HT1080 (cell line): ENCODE results near the gene BAIAP2. TPM values are rescaled to one million over a fixed set of nuclear protein-coding genes. Genes with fewer than 3 reads are reported as not detected.

ENCODE experiments used
- DNase-seq: peaks from one replicate; pipeline ENCODE4 v3.0.0-alpha.2; 2015; ENCODE audit warnings: low read depth
- total RNA-seq: library from RNA; depleted of rRNA; stranded (reverse); fragments of >200 nt; shearing (Covaris generic); gene quantifications from 2 replicates; pipeline ENCODE4 v1.2.3, GENCODE V29; 2014

Gene BAIAP2
- total RNA-seq, 1 experiment from 2014 or later = 48.8 TPM

- no peak for DNase-seq
These were observed 87.1 kb downstream of the BAIAP2 start for GRCh38 chr17:81121841-81122733.

DNA sequence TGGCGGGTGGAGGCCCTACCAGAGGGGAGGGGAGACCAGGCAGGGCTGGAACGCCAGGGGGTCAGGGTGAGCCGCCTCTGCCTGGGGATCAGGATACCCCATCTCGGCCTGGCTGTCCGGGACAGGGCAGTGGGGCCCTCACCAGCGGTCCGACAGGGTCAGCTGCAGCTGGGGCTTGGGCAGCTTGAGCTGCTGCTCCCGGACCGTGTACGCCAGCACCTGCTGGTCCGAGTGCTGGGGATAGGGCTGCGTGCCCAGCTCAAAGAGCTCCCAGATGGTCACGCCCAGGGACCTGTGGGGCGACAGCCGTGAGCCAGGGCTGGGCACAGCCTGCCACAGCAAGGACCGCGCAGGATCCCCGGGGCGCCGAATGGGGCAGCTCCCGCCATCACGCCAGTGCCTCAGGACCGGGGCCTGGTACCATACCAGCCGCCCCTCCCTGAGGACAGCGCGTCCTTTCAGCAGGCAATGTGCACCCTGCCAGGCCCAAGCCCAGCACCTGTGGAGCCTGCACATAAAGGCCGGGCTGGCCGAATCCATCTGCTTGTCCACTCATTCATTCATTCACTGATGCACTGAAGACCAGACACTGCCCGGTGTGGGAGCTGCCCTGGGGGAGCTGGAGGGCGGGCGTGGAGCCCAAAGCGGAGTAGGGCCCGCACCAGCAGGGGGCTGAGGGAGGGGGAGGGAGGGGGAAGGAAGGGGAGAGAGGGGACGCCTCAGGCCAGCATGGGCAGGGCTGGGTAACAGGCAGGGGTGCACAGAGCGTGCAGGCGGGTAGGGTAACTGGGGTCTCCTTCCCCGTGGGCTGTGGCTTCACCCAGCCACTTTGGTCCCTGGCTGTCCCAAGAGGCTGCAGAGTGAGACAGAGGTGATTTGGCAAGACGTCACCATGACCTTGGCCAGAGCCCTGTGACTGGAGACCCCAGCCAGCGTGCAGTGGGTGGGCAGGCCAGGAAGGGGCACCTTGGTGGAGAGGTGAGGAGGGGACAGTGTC lies 88.4 kb downstream of the BAIAP2 start:
- no peak for DNase-seq

DNA sequence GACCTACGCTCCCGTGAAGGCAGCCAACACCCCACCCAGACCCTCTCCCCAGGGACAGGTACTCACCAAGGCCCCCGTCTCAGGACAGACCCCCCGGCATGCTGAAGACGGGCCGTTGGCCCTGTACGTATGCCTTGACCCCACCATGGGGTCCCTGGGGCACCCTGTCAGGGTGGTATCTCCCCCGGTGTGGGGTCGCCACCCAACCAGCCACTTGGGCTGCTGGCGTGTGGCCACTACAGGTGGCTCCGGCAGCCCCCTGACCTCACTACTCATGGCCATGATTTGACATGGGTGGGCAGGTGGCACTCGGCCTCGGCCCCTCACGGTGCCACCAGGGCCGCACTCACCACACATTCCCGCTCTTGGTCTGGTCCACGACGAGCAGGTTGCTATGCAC lies 89.4 kb downstream of the BAIAP2 start:
- DNase-seq = no peak

DNA sequence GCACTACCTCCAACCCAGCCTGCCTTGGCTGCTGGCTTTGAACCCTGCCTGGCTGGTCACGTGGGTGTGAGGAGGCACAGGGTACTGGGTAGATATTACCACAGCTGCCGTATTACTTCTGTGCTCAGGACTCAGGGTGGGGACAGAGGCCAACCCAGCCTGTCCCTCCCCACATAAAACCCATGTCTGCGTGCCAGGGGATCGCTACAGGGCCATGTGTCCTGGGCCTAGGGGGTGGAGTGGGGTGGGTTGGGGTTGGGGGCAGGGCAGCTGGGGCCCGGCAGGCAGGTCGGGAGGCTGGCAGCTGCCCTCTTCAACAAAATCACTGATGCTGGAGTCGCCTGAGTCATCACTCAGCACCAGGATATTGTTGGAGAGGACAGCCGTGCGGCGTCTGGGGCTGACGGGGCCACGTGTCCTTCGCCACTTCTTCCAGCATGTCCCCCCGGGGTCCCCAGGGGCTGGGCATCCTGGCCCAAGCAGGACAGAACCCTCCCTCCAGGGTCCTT lies 90.7 kb downstream of the BAIAP2 start:
- DNase-seq = no peak

GRCh38 chr17:81126281-81127132 lies 91.6 kb downstream of the BAIAP2 start:
- DNase-seq = no peak

DNA sequence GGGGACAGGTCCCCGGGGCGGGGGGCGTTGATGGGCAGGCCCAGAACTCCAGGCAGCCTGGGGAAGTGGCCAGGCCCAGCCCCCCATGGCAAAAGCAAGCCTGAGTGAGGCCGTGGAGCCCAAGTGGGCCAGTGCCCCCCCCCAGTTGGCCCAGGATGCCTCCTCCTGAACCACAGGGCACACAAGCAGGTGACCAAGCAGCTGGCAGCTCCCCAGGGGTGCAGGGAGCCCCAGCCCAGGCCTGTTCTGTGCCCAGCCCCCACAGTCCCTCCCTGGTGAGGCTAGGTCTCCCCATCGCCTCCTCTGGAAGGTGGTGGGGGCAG lies 92.1 kb downstream of the BAIAP2 start:
- DNase-seq = no peak

DNA sequence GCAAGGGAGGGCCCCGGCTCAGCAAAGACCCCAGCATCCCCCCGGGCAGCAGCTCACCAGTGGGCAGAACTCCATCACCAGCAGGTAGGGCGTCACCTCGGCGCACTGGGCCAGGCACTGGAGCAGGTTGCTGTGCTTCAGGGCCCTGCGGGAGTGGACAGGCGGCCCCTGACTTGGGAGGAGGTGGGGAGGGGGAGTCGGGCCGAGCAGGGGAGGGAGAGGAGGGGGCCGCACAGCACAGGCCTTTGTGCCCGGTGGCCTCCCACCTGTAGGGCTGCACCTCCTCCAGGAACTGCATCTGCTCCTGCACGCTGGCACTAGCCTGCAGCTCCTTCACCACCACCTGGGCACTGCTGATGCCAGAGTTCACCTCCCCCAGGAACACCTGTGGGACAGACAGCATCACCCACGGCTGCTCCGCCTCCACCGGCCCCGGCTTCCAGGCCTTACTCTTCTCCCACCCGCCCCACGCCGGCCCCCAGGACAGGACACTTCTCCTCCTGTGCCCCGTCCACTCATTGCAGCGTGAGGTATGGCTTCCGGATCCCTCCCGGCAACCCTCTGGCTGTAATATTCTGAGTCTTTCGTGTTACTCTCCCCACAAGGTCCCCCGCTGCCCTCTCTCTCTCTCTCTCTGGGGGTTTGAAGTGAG lies 92.7 kb downstream of the BAIAP2 start:
- no peak for DNase-seq

DNA sequence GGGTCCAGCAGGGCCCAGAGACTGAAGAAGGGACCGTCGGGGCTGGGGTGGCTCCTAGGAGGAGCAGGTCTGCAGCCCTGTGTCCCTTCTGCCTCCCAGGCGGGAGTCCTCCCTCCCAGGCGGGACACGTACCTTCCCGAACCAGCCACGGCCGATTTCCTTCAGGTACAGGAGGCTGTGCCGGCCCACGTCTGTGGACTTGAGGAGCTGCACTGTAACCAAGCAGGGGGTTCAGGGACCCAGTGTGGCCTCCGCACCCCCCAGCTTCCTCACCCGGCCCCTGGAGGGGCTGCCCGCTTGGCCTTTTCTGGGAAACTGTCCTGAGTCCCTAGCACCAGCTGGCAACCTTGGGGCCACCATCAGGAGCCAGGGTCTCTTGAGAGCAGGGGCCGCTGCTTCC lies 93.4 kb downstream of the BAIAP2 start:
- no peak for DNase-seq

DNA sequence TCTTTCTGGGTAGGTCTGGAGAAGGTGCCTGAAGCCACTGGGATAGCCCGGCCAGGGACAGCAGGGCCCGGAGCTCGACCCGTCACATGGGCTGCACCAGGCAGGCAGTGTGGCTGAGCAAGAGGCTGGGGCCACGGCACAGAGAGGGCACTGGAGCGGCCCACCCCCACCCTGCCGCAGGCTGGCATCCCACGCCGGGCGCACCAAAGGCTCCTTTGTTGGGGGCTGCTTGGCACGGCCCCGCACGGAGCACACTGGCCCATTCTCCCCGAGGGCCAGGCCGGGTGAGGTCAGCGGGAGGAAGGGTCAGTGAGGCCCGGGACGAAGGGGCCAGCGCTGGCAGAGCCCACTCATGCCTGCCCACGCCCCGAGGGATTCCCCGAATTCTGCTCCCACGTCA lies 93.8 kb downstream of the BAIAP2 start:
- DNase-seq = no peak

GRCh38 chr17:81129289-81129688 lies 94.3 kb downstream of the BAIAP2 start:
- no peak for DNase-seq

DNA sequence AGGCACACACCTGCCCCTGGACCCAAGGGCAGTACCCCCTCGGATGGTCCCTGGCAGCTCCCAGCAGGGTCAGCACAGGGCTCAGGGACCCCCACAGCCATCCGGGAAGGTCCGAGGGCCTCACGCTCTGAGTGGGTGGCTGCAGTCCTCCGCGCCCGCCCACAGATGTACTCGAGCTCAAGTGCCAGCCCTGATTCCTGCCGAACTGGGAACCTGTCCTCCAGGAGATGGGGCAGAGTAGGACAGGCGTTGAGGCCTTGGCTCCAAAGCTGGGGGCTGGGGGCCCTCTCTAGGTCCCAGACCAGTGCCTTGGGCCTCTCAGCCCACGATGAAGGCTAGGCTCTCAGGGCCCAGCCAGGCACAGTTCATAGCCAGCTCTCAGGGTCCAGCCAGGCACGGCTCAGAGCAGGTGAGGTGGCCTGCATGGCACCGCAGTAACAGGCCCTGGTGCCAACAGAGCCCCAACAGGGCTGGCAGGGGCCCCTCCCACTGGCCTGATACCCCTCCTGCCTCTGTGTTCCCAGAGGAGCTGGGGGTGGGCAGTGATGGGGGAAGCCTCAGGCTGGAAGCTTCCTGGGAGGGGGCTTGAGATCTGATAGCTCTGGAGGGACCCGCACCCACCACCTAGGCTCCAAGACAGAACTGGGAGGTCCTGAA lies 94.9 kb downstream of the BAIAP2 start:
- no peak for DNase-seq

GRCh38 chr17:81130385-81131361 lies 95.7 kb downstream of the BAIAP2 start:
- DNase-seq = no peak

DNA sequence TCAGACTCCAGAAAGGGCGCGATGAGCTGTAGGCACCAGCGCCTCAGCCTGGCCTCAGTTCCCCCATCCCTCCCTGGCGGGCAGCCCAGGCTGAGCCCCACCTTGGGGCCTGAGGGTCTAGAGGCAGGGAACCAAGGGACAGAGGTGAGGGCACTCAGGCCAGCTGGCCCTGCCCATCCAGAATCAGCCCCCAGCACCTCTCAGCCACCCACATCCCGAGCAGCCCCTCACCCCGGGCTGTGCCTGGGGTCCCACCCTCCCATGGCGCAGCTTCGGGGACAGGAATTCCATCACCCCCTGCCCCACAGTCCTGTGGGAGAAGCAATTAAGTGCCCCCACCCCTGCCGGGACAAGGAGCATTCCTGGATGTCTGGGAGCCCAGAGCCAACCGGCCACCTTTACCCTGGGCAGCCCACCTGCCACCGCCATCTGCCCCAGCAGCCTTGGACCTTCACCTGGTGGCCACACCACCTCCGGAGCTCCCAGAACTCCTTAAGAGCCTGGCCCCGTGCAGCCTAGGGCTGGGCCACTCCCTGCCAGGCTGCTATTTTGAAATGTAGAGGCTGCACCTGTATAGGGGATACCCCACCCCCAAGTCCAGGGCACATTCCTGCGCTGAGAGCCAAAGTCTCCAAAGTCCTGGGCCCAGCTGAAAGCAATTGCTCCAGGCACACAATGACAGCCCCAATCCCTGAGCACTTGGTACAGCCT lies 96.7 kb downstream of the BAIAP2 start:
- DNase-seq = no peak

- no peak for DNase-seq
These were observed 97.2 kb downstream of the BAIAP2 start for GRCh38 chr17:81132197-81132540.

DNA sequence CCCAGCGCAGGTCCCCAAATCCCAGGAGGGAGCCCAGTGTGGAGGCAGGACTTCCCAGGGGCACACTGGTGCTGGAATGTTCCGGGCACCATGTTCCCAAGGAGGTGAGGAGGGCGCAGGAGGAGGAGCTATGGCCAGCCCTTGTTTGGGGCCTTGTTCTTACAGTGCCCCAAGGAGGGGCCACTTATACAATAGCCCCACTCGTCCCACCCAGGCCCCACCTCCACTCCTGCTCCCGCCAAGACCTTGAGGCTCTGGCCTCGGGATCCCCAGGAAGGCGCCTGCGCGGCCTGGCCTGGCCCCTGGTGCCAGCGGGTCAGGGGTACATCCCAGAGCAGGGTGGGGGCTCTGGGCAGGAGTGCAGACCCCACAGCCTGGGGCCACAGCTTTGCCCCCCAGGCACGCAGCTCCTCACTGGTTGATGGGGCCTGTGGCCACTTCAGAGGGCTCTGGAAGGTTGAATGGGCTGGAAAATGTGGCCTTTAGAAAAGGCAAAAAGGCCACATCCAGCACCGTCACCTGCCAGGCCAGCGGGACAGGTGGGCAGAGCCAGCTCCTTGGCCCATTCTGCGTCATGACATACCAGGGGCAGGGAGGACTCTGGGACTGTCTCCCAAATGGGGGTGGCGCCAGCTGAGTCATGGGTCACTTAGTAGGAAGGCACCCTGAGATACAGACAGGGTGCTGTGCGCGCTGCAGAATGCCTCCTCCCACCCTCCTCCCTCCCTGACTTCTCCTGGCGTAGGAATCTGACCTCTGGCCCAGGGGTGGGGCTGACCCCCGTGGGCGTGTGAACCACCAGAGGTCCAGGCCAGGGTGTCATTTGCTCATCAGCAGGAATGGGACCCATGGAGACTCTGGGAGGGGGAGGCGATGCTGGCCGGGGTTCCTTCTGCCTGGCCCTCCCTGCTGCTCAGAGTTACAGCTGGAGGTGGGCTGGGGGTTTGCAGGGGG lies 98.1 kb downstream of the BAIAP2 start:
- no peak for DNase-seq

DNA sequence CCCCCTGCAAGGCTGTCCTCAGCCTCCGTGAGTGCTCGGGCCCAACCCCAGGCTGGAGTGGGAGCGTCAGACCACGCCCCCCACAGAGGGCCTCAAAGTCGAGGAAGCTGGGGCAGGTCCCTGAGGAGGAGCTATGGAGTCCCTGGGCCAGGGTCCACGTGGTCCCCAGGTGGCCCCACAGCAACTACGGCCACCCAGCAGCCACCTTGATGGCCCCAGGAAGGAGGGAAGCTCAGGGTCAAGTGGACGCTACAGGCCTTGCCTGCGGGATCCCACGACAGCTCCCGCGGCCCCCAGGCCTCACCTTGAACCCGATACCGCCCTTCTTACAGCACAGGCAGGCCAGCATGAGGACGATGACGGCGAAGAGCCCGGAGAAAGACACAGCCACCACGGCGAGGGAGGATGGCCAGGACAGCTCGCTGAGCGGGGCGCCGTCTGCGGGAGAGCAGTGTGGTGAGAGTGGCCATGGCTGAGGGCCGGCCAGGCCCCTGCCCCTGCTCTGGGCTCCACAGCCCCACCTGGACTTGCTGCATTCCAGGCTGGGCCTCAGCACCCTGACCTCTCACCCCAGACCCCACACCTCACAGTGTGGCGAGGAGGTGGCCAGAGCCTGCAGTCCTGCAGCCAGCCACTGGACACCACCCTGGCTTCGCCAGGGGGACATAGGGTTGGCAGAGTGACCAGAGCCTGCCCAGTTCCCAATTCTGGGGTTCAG lies 99.3 kb downstream of the BAIAP2 start:
- DNase-seq = no peak
